ENCODE results near the gene KCNK18. TPM values are rescaled to one million over a fixed set of nuclear protein-coding genes. Genes with fewer than 3 reads are reported as not detected.
"Not testable (repeated sequence)": the region's sequence is repeated elsewhere in the genome, so short reads cannot be mapped to it uniquely, and the experiment has no call there.

The KCNK18 gene
- total RNA-seq, 1 experiment from 2014 or later, result not detected

DNA sequence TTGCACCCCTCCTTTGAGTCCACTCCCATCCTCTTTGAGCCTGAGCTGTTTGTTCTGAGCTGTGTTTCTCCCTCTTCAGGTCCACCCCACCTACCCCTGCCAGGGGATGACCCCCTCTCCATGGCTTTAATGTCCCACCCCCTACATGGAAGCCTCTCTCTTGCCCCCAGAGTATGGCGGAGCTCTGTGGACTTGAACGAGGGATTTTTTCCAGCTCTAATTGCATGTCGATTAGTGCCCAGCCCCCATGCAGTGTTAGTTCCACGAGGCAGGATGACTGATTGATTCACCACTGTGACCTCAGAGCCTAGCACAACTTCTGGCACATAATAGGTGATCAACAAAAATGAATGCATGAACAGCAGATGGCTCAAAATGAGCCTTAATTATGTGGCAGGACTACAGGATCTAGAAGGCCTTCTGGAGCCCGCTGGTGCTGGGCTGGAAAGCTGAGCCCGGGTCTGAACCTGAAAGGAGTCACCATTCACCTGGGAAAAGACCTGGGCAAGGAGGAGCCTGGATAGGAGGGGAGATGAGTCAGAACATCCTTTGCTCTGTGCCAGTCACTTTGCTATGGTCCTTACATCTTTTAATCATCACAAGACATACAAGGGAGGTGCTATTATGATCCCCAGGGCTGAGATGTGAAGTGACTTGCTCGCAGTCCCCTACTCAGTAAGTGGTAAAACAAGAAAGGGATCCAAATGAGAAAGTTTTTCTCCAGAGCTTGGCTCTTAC lies 26.6 kb downstream of the KCNK18 start:
- no peak overlapping the region for H3K27ac Mint-ChIP-seq (ENCODE audit: low read depth, unreplicated experiment)
- TF ChIP-seq, protein P1, sequence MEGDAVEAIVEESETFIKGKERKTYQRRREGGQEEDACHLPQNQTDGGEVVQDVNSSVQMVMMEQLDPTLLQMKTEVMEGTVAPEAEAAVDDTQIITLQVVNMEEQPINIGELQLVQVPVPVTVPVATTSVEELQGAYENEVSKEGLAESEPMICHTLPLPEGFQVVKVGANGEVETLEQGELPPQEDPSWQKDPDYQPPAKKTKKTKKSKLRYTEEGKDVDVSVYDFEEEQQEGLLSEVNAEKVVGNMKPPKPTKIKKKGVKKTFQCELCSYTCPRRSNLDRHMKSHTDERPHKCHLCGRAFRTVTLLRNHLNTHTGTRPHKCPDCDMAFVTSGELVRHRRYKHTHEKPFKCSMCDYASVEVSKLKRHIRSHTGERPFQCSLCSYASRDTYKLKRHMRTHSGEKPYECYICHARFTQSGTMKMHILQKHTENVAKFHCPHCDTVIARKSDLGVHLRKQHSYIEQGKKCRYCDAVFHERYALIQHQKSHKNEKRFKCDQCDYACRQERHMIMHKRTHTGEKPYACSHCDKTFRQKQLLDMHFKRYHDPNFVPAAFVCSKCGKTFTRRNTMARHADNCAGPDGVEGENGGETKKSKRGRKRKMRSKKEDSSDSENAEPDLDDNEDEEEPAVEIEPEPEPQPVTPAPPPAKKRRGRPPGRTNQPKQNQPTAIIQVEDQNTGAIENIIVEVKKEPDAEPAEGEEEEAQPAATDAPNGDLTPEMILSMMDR (IDR thresholded peaks at IDR 0.05; ENCODE audit: unreplicated experiment), result no peak
- H3K36me3 Mint-ChIP-seq (ENCODE audit: insufficient read depth, unreplicated experiment), result peaks cover 6% of the 10 kb centered on the region
- intact Hi-C loops (cut with micrococcal nuclease), result no loop called here
- no TSS peak for BruUV-seq (replicated peaks)
- H3K4me1 Mint-ChIP-seq (ENCODE audit: insufficient read depth, unreplicated experiment), result no peaks in the 10 kb centered on the region
- no peaks in the 10 kb centered on the region for H3K9me3 Mint-ChIP-seq (ENCODE audit: unreplicated experiment)
- ChIA-PET POLR2A (no interaction called here), CTCF (interaction anchor here (0.7 to 2.9 kb wide), 4 partner anchors 24 to 95 kb away, joined by 3 to 15 read pairs (median 3); no protein-coding TSS in a partner anchor)
- DNase-seq (ENCODE audit: unreplicated experiment), result no peak
- no peak overlapping the region for H3K4me3 Mint-ChIP-seq (ENCODE audit: unreplicated experiment)
- H3K27me3 Mint-ChIP-seq (ENCODE audit: insufficient read depth, unreplicated experiment), result peaks cover 25% of the 10 kb centered on the region

DNA sequence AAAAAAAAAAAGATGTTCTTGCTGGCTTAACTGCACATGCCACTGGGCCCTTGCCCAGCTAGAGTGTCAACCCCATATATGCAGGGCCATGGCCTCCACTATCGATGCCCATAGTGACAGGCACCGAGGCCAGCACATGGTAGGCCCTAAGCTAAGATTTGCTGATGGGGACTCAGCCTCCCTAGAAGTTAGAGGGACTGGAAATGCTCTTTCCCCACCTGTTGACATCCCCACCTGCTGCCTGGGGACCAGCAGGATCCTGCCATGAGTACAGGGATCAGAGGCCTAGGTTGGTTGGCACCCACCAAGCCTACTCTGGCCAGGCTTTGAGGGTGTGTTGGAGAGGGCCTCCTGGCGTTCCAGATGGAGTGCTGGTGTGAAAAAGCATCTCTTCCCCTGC lies 27.6 kb downstream of the KCNK18 start:
- POLR2A ChIA-PET, result no interaction called here
- Mint-ChIP-seq H3K36me3 (ENCODE audit: insufficient read depth, unreplicated experiment) (peaks cover 6% of the 10 kb centered on the region), H3K4me1 (ENCODE audit: insufficient read depth, unreplicated experiment) (no peaks in the 10 kb centered on the region), H3K9me3 (ENCODE audit: unreplicated experiment) (no peaks in the 10 kb centered on the region), H3K4me3 (ENCODE audit: unreplicated experiment) (no peak overlapping the region), H3K27ac (ENCODE audit: low read depth, unreplicated experiment) (no peak overlapping the region), H3K27me3 (ENCODE audit: insufficient read depth, unreplicated experiment) (peaks cover 35% of the 10 kb centered on the region)
- TF ChIP-seq, protein P1 (IDR thresholded peaks at IDR 0.05; ENCODE audit: unreplicated experiment), result no peak
- BruUV-seq (replicated peaks), result no TSS peak
- CTCF ChIA-PET, result interaction anchor here (0.6 to 2.9 kb wide), 3 partner anchors 8 to 94 kb away, joined by 3 to 15 read pairs (median 4); no protein-coding TSS in a partner anchor
- DNase-seq (ENCODE audit: unreplicated experiment), result no peak
- intact Hi-C loops (cut with micrococcal nuclease), result loop anchor here (5.0 kb wide), 1 partner anchor 147 kb away; no protein-coding TSS in a partner anchor

DNA sequence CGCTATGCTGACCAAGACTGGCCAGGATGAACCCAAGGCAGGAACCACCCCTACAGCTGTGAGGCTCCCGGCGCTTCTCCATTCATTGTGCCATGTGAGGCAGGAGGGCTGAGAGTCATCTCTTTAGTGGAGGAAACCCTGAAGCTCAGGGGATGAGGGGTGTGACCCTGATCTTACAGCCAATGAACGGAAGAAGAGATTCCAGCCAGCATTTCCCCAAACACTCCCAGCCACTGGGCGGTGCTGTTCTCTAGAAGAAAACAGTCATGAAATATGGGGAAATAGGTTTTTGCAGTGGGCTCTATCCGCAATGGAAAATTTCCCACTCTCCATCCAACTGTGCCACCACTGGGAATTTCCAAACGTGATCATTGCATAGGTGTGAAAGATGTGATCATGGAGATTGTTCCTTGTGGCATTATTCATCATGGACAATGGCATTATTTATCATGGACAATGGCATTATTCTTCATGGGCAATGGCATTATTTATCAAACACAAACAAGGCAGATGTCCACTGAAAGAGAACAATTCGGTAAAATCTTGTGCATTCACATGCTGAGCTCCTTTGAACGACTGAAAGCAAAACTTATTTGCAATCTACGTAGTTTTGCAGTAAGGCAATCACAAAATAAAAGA lies 29.6 kb downstream of the KCNK18 start:
- H3K4me3 Mint-ChIP-seq (ENCODE audit: unreplicated experiment), result no peak overlapping the region
- TF ChIP-seq, protein P1 (IDR thresholded peaks at IDR 0.05; ENCODE audit: unreplicated experiment), result peak; percentile 38
- intact Hi-C loops (cut with micrococcal nuclease), result loop anchor here (1.0 to 5.0 kb wide), 2 partner anchors 93 to 145 kb away; no protein-coding TSS in a partner anchor
- no TSS peak for BruUV-seq (replicated peaks)
- peaks cover 55% of the 10 kb centered on the region for H3K27me3 Mint-ChIP-seq (ENCODE audit: insufficient read depth, unreplicated experiment)
- H3K4me1 Mint-ChIP-seq (ENCODE audit: insufficient read depth, unreplicated experiment), result no peaks in the 10 kb centered on the region
- H3K27ac Mint-ChIP-seq (ENCODE audit: low read depth, unreplicated experiment), result no peak overlapping the region
- H3K36me3 Mint-ChIP-seq (ENCODE audit: insufficient read depth, unreplicated experiment), result no peaks in the 10 kb centered on the region
- ChIA-PET CTCF (interaction anchor here (1.0 to 2.7 kb wide), 3 partner anchors 10 to 93 kb away, joined by 3 to 26 read pairs (median 8); no protein-coding TSS in a partner anchor), POLR2A (interaction anchor here (0.6 to 1.5 kb wide), 3 partner anchors 10 to 24 kb away, joined by 3 read pairs; no protein-coding TSS in a partner anchor)
- peak; percentile 64 for DNase-seq (ENCODE audit: unreplicated experiment)
- H3K9me3 Mint-ChIP-seq (ENCODE audit: unreplicated experiment), result no peaks in the 10 kb centered on the region

DNA sequence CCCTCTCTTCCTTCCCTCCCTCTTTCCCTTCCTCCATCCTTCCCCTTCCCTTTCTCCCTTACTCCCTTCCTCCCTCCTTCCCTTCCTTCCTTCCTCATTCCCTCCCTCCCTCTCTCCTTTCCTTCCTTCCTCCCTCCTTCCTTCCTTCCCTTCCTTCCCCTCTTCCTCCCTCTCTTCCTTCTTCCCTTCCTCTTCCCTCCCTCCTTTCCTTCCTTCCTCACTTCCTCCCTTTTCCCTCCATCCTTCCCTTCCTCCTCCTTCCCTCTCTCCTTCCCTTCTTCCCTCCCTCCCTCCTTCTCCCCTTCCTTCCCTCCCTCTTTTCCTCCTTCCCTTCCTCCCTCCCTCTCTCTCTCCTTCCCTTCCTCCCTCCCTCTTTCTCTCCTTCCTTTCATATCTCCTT lies 30.9 kb downstream of the KCNK18 start:
- no peaks in the 10 kb centered on the region for H3K4me1 Mint-ChIP-seq (ENCODE audit: insufficient read depth, unreplicated experiment)
- H3K4me3 Mint-ChIP-seq (ENCODE audit: unreplicated experiment), result no peak overlapping the region
- no TSS peak for BruUV-seq (replicated peaks)
- ChIA-PET POLR2A (interaction anchor here (1.5 kb wide), 1 partner anchor 11 kb away, joined by 3 read pairs; no protein-coding TSS in a partner anchor), CTCF (interaction anchor here (2.1 kb wide), 1 partner anchor 12 kb away, joined by 10 read pairs; no protein-coding TSS in a partner anchor)
- TF ChIP-seq, protein P1 (IDR thresholded peaks at IDR 0.05; ENCODE audit: unreplicated experiment), result no peak
- no peaks in the 10 kb centered on the region for H3K9me3 Mint-ChIP-seq (ENCODE audit: unreplicated experiment)
- no peak overlapping the region for H3K27ac Mint-ChIP-seq (ENCODE audit: low read depth, unreplicated experiment)
- peaks cover 68% of the 10 kb centered on the region for H3K27me3 Mint-ChIP-seq (ENCODE audit: insufficient read depth, unreplicated experiment)
- DNase-seq (ENCODE audit: unreplicated experiment), result no peak
- intact Hi-C loops (cut with micrococcal nuclease), result loop anchor here (5.0 kb wide), 1 partner anchor 144 kb away; no protein-coding TSS in a partner anchor
- H3K36me3 Mint-ChIP-seq (ENCODE audit: insufficient read depth, unreplicated experiment), result no peaks in the 10 kb centered on the region

DNA sequence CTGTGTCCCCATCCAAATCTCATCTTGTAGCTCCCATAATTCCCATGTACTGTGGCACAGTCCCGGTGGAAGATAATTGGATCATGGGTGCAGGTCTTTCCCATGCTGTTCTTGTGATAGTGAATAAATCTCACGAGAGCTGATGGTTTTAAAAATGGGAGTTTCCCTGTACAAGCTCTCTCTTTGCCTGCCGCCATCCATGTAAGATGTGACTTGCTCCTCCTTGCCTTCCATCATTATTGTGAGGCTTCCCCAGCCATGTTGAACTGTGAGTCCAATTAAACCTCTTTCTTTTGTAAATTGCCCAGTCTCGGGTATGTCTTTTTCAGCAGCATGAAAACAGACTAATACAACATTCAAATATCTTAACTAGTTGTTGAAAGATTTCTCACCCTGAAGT lies 32.8 kb downstream of the KCNK18 start:
- POLR2A ChIA-PET; DNase-seq (ENCODE audit: unreplicated experiment); H3K4me1 Mint-ChIP-seq (ENCODE audit: insufficient read depth, unreplicated experiment); H3K4me3 Mint-ChIP-seq (ENCODE audit: unreplicated experiment); H3K36me3 Mint-ChIP-seq (ENCODE audit: insufficient read depth, unreplicated experiment); BruUV-seq (replicated peaks); H3K9me3 Mint-ChIP-seq (ENCODE audit: unreplicated experiment); intact Hi-C loops (cut with micrococcal nuclease); H3K27ac Mint-ChIP-seq (ENCODE audit: low read depth, unreplicated experiment): not testable (repeated sequence)
- CTCF ChIA-PET, result interaction anchor here (0.6 to 2.1 kb wide), 4 partner anchors 14 to 274 kb away, joined by 3 to 10 read pairs (median 4); no protein-coding TSS in a partner anchor
- H3K27me3 Mint-ChIP-seq (ENCODE audit: insufficient read depth, unreplicated experiment), result peaks cover 84% of the 10 kb centered on the region
